HG02840 (cell line): ENCODE measurements around the gene ERGIC2.
"Not testable (repeated sequence)": the region's sequence is repeated elsewhere in the genome, so short reads cannot be mapped to it uniquely, and the experiment has no call there.

ENCODE experiments used
- ATAC-seq: cut with Tn5 transposase; IDR thresholded peaks from one replicate; pipeline ENCODE4 v1.9.1; 2021; ENCODE audit warnings: mild to moderate bottlenecking, moderate library complexity, moderate number of reproducible peaks; ENCODE audit not compliant: unreplicated experiment, low FRiP score

Gene ERGIC2, protein sequence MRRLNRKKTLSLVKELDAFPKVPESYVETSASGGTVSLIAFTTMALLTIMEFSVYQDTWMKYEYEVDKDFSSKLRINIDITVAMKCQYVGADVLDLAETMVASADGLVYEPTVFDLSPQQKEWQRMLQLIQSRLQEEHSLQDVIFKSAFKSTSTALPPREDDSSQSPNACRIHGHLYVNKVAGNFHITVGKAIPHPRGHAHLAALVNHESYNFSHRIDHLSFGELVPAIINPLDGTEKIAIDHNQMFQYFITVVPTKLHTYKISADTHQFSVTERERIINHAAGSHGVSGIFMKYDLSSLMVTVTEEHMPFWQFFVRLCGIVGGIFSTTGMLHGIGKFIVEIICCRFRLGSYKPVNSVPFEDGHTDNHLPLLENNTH

GRCh38 chr12:29380536-29381523, at the start of gene ERGIC2:
Gene ERGIC2 (minus strand): TSS chr12:29381172. CDS start chr12:29371633, 9,539 bp downstream.
- ATAC-seq = peak; percentile 99

- ATAC-seq = no peak
Measured at GRCh38 chr12:29430716-29431044, 49.7 kb upstream of the ERGIC2 start.

DNA sequence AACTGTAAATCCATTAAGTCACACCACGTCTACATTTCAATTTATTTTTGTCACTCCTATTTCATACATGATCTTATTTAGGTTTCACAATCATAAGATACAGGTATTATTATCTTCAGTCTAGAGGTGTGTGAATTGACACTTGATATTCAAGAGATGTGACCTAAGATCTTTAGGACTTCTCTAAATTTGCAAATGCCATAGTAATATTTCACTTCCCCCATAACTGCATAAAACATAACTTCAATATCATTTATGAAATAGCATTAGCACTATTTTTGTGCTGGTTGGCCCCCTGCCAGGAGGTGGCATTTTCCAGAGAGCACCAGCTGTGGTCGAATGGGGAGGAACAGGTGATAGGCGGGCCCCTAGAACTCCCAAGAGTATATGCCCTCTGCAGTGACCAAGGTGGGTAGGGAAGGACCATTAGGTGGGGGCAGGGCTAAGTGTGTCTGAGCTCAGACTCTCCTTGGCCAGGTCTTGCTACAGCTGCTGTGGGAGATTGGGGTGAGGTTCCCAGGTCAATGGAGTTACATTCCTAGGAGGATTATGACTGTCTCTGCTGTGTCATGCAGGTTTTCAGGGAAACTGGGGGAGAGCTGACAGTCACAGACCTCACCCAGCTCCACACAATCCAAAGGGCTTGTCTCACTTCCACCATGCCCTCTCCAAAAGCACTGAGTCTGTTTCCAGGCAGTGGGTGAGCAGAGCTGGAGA, 49.2 kb upstream of the ERGIC2 start:
- no peak for ATAC-seq

- no peak for ATAC-seq
Measured at GRCh38 chr12:29428633-29429032, 47.7 kb upstream of the ERGIC2 start.

DNA sequence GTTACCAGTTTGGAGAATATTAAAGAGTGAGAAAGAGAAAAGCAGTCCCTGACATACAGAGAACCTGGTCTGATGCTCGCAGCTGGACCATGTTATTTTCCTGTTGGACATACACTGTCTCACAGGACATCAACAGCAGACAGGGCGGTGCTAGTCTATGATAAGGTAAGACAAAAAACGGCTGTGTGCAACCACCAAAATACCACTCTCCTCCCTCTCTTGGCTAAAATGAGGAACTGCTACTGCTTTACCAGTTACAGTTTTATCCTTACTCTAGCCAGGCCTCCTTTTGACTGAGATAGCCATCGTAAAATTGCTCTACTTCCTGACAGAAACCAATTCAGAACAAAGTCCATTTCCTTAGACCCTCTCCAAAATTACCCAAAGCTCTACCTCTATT, 47.0 kb upstream of the ERGIC2 start:
- ATAC-seq = peak; percentile 97

GRCh38 chr12:29426498-29426897, 45.5 kb upstream of the ERGIC2 start:
- no peak for ATAC-seq

DNA sequence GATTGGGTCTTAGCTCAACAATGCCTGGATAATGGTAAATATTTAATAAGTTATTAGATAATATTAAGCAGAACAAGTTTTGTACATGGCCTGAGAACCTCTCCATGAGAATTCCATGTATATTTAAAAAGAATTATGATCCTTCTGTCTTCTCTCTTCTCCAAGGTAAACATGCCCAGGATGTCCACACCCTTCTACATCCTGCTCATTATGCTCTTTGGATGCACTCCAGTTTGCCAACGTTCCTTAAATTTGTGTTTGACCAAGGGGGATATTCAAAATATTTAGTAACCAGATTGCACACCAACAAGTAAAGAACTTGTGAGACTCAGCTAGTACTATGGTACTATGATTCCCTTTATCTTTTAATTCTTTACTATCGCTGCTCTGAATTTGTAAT, 44.8 kb upstream of the ERGIC2 start:
- no peak for ATAC-seq

- ATAC-seq = no peak
Measured at GRCh38 chr12:29416748-29417147, 35.8 kb upstream of the ERGIC2 start.

GRCh38 chr12:29415111-29415510, 34.1 kb upstream of the ERGIC2 start:
- ATAC-seq = no peak

DNA sequence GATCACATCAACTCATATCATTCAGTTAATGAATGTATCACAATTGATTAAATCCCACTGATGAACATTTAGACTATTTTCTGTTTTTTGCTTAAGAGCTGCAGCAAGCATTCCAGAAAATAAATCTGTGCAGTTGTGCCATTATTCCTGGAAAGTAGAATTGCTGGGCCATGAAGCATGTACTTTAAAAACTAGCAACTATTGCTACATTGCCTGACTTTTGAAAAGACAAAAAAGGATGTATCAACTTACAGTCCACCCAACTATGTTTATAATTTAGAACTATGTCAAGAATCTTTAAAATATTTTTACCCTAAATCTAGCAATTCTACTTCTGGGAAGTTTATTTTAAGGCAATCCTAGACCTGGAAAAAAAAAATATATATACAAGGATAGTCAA, 33.4 kb upstream of the ERGIC2 start:
- ATAC-seq = no peak

DNA sequence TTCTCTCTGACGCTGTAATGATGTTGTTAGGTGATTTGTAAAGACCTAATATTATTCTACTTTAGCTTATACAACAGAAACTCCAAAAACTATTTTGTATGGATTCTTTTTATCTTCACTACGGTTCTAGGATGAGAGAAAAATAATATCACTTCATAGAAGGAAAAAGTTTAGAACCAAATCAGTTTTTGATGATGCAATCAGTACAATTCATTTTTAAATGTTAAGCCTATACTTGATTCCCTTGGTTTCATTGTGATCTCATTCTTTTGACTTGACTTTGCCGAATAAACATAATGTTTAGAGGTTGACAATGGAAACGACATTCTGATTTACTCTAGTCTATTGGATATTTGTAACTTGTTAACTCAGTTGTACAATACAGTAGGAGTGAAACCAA, 24.6 kb upstream of the ERGIC2 start:
- ATAC-seq = no peak

GRCh38 chr12:29403991-29404390, 23.0 kb upstream of the ERGIC2 start:
- no peak for ATAC-seq

GRCh38 chr12:29402437-29402836, 21.5 kb upstream of the ERGIC2 start:
- ATAC-seq = no peak

DNA sequence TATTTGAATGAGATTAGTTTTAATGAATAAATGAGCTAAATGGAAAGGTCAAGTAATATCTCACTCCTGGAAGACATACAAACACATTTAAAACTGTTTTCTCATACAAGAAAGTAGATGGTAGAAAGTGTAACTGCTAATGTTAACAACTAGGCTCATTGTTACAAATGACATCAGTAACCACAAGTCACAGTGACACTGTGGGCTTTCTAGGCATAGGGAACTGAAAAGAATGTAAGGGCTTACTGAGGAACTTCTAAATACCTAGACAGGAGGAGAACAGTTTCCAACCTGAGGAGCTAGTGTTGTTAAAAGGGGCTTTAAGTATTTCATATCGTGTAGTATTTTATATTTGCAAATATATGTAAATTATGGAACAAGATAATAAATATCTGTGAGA, 17.5 kb upstream of the ERGIC2 start:
- no peak for ATAC-seq

DNA sequence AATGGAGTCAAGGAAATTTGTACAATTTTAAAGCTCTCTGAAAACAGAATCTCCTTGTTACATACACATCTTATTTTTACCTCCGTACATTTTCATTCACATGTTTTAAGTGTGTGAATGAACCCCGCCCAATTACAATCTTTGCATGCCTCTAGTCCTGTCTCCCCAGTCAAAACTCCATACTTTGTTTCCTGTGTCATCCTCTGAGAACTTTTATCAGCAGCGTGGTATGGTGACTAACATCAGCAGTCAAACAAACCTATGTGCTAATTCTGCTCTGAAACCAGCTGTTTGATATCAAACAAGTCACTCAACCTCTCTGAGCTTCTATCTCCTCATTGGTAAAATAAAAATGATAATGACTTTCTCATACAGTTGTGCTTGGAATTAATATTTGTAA, 15.8 kb upstream of the ERGIC2 start:
- no peak for ATAC-seq

GRCh38 chr12:29395356-29395755, 14.4 kb upstream of the ERGIC2 start:
- ATAC-seq = no peak

DNA sequence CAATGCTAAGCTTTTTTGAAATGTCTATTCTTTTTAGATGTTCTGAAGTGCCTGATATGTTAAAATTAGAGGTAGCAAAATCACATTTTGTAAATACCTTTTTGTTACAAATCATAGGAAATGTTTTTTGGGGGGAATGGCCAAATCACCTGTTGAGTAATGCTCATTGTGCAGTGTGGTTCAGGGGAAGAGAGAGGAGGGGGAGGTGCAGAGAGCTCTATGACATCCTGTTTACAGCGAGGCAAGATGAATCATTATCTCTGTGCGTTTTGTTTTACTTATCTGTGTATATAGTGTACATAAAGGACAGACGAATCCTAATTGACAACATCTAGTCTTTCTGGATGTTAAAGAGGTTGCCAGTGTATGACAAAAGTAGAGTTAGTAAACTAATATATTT, 9.4 kb upstream of the ERGIC2 start:
- ATAC-seq = not testable (repeated sequence)

- ATAC-seq = no peak
Measured at GRCh38 chr12:29389295-29389919, 8.4 kb upstream of the ERGIC2 start.

GRCh38 chr12:29386084-29386680, 5.2 kb upstream of the ERGIC2 start:
- ATAC-seq = not testable (repeated sequence)

DNA sequence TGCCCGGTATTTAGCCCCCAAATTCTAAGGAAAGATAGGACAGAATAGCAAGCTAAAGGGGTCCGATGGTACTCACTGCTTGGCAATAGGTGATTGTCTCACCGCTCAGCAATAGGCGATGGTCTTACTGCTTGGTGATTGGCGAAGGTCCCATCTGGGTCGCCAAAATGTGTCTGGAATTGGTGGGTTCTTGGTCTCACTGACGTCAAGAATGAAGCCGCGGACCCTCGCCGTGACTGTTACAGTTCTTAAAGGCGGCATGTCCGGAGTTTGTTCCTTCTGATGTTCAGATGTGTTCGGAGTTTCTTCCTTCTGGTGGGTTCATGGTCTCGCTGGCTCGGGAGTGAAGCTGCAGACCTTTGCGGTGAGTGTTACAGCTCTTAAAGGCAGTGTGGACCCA, 4.2 kb upstream of the ERGIC2 start:
- ATAC-seq = not testable (repeated sequence)
